CD4-positive, alpha-beta T cell treated with Interleukin-15 for 1 hour (primary cell): ENCODE results near the gene RCE1.
A peak's percentile ranks its signal among the peaks of the same experiment; 100 is the strongest.

Experiments
- DNase-seq: peaks from one replicate; pipeline ENCODE4 v3.0.0-alpha.2; 2020

RCE1 gene

DNA sequence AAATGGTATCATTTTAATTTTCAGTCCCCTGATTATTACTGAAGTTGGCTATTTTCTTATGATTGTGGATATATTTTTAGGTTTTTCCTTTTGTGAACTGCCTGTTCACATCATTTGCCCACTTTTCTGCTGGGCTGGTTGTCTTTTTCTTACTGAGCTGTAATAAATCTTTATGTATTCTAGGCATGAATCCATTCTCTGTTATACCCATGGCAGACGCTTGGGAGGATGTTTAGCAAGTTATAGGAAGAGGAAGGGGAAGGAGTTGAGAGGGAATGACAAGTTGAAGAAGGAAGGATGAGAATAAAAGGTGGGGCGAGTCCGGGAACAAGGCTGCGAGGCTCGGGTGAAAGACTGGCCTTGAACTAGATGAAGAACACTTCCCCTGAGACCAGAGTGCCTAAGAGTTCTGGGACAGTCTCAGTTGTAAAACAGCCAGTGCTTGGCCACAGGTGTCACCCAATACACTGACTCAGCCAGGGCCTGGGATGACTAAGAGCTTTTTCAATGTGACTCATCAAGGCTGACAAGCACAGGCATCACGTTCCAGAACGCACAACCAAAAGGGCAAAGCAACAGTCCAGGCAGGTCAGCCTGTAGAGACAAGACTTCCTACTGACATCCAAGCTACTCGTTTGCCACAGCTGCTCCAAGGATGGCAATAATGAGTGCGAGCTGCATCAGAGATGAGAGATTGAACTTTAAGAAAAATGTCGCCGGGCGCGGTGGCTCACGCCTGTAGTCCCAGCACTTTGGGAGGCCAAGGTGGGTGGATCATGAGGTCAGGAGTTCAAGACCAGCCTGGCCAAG, 48.8 kb downstream of the RCE1 start:
- peak; percentile 31 for DNase-seq

DNA sequence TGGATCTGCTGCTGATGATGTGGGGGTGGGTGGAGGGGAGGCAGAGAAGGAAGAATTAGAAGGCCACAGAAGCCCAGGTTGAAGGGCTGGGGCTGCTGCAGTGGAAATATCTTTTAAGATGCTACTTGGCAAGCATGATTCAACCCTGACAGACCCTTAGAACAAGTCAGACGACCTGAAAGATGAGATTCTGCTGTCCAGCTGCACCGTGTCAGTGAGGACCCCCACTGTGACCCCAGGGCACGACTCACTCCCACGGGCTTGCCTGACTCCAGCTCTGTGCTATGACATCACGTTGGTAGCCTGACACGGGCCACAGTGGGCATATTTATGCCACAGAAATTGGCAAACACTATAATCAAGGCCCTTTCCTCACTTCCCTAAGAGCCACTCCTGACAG, 49.7 kb downstream of the RCE1 start:
- DNase-seq: no peak

DNA sequence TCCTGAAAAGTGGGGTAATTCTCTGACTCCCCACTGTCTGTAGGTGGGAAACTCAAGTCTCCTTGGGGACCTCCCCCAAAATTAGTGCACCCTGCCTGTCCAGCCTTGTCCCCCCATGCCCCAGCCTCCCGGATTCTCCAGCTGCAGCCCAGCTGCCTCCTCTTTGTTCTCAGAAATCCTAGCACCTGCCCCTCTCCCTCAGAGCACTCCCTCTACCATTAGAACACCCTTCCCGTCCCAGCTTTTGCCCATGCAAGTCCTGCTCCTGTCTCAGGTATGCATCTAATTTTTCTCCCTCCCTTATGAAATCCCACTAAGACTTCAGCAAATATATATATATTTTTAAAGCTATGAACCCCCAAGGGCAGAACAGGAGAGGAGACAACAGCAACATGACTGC, 50.9 kb downstream of the RCE1 start:
- no peak for DNase-seq
